GM18526 (cell line): Measurements from ENCODE around the gene KERA.

Experiments
- POLR2A ChIP-seq: IDR thresholded peaks from 3 replicates; pipeline ENCODE4 v1.6.1; 2011; ENCODE audit not compliant: insufficient read length; ENCODE audit errors: extremely low read depth

KERA gene

GRCh38 chr12:91052026-91052425 is 5.8 kb downstream of the KERA start:
- TF ChIP-seq POLR2A: no peak

- no peak for TF ChIP-seq POLR2A
Measured at GRCh38 chr12:91044586-91044985, 13.2 kb downstream of the KERA start.

GRCh38 chr12:91043408-91043807 is 14.4 kb downstream of the KERA start:
- TF ChIP-seq POLR2A: no peak

GRCh38 chr12:91040096-91040755 is 17.6 kb downstream of the KERA start:
- no peak for TF ChIP-seq POLR2A

- no peak for TF ChIP-seq POLR2A
Measured at GRCh38 chr12:91037276-91037675, 20.5 kb downstream of the KERA start.

GRCh38 chr12:91033251-91033650 is 24.6 kb downstream of the KERA start:
- no peak for TF ChIP-seq POLR2A

- no peak for TF ChIP-seq POLR2A
Measured at GRCh38 chr12:91023326-91024004, 34.4 kb downstream of the KERA start.

GRCh38 chr12:91021076-91021475 is 36.7 kb downstream of the KERA start:
- no peak for TF ChIP-seq POLR2A

- TF ChIP-seq POLR2A: no peak
Measured at GRCh38 chr12:91019455-91019854, 38.4 kb downstream of the KERA start.

GRCh38 chr12:91017511-91018263 is 40.1 kb downstream of the KERA start:
- no peak for TF ChIP-seq POLR2A

- TF ChIP-seq POLR2A: no peak
Measured at GRCh38 chr12:91017043-91017442, 40.8 kb downstream of the KERA start.

- no peak for TF ChIP-seq POLR2A
Measured at GRCh38 chr12:91009319-91009950, 48.4 kb downstream of the KERA start.

- no peak for TF ChIP-seq POLR2A
Measured at GRCh38 chr12:91007531-91008290, 50.1 kb downstream of the KERA start.

GRCh38 chr12:91004872-91005271 is 53.0 kb downstream of the KERA start, which contains the start of gene EPYC:
TSS of gene EPYC (minus strand) at chr12:91004972. CDS start at chr12:91002565, 2,407 bp downstream.
- no peak for TF ChIP-seq POLR2A

GRCh38 chr12:91003737-91004136 is 54.1 kb downstream of the KERA start:
- no peak for TF ChIP-seq POLR2A
